ENCODE results near the gene SUV39H2. TPM values are rescaled to one million over a fixed set of nuclear protein-coding genes. Genes with fewer than 3 reads are reported as not detected.
"Not testable (repeated sequence)": the region's sequence is repeated elsewhere in the genome, so short reads cannot be mapped to it uniquely, and the experiment has no call there.

Gene SUV39H2
- total and polyA plus RNA-seq, 7 experiments from 2014 or later = 2.4 to 25.0 (median 6.8) TPM

- Mint-ChIP-seq H3K4me1 (peaks cover 0 to 22% (median 11%) of the 10 kb centered on the region in 7 donors), H3K9me3 (peaks cover 0 to 14% (median 2%) of the 10 kb centered on the region in 11 donors), H3K27ac (peak overlapping the region in 3 of 9 donors; percentile 62 to 78 (median 71)), H3K4me3 (no peak overlapping the region), H3K27me3 (no peaks in the 10 kb centered on the region), H3K36me3 (peaks cover 19 to 28% (median 26%) of the 10 kb centered on the region in 5 donors)
- CTCF ChIA-PET = interaction anchor here (0.5 to 1.2 kb wide), 4 partner anchors 16 to 69 kb away, joined by 3 to 6 read pairs (median 4); no protein-coding TSS in a partner anchor
- ATAC-seq (no peak), DNase-seq (no peak)
- POLR2A ChIA-PET = interaction anchor here (0.7 to 1.2 kb wide), 2 partner anchors 9 to 42 kb away, joined by 3 to 6 read pairs; no protein-coding TSS in a partner anchor
- Histone ChIP-seq H3K27me3 (ENCODE audit: control insufficient read depth in 2 of 2, insufficient read depth in 2 of 2, low read length in 2 of 2) (no peaks in the 10 kb centered on the region), H3K4me3 (ENCODE audit: low read length) (no peak overlapping the region), H3K9me3 (ENCODE audit: control insufficient read depth in 2 of 3, low read length in 3 of 3) (no peaks in the 10 kb centered on the region), H3K4me1 (ENCODE audit: control insufficient read depth in 2 of 2, insufficient read depth in 2 of 2, low read length in 2 of 2) (peaks cover 0 to 4% of the 10 kb centered on the region in 2 donors), H3K27ac (ENCODE audit: low read depth, low read length) (no peak overlapping the region), H3K36me3 (ENCODE audit: control insufficient read depth in 2 of 3, insufficient read depth in 3 of 3, low read length in 3 of 3) (peaks cover 6 to 19% (median 16%) of the 10 kb centered on the region in 3 experiments)
- intact Hi-C loops (cut with micrococcal nuclease) = loop anchor here in 1 of 2 donors (1.0 to 2.0 kb wide), 3 partner anchors 27 to 406 kb away; partner anchors contain the start of genes CDNF, HSPA14, MSANTD7 and SUV39H2
These were observed 26.2 kb downstream of the SUV39H2 start for GRCh38 chr10:14904864-14905263.

- Mint-ChIP-seq H3K27ac (peak overlapping the region; percentile 36 to 85 (median 62)), H3K4me3 (no peak overlapping the region), H3K27me3 (no peaks in the 10 kb centered on the region), H3K9me3 (peaks cover 0 to 14% (median 2%) of the 10 kb centered on the region in 11 donors), H3K4me1 (peaks cover 0 to 26% (median 14%) of the 10 kb centered on the region in 7 donors), H3K36me3 (peaks cover 22 to 37% (median 37%) of the 10 kb centered on the region in 5 donors)
- peak in 7 of 9 donors; percentile 10 to 61 (median 32) for DNase-seq
- ChIA-PET POLR2A (interaction anchor here (0.8 kb wide), 1 partner anchor 199 kb away, joined by 4 read pairs; no protein-coding TSS in a partner anchor), CTCF (interaction anchor here (1.0 to 1.2 kb wide), 2 partner anchors 17 to 68 kb away, joined by 3 to 6 read pairs; no protein-coding TSS in a partner anchor)
- no peaks in the 10 kb centered on the region for H3K27me3 ChIP-seq (ENCODE audit: control insufficient read depth in 2 of 2, insufficient read depth in 2 of 2, low read length in 2 of 2)
- peaks cover 0 to 4% of the 10 kb centered on the region in 2 donors for H3K4me1 ChIP-seq (ENCODE audit: control insufficient read depth in 2 of 2, insufficient read depth in 2 of 2, low read length in 2 of 2)
- peaks cover 6 to 29% (median 17%) of the 10 kb centered on the region in 3 experiments for H3K36me3 ChIP-seq (ENCODE audit: control insufficient read depth in 2 of 3, insufficient read depth in 3 of 3, low read length in 3 of 3)
- intact Hi-C loops (cut with micrococcal nuclease) = loop anchor here in 1 of 2 donors (2.0 kb wide), 1 partner anchor 67 kb away; the partner anchor contains the start of genes CDNF, HSPA14 and MSANTD7
- no peak overlapping the region for H3K4me3 ChIP-seq (ENCODE audit: low read length)
- no peaks in the 10 kb centered on the region for H3K9me3 ChIP-seq (ENCODE audit: control insufficient read depth in 2 of 3, low read length in 3 of 3)
- H3K27ac ChIP-seq (ENCODE audit: low read depth, low read length) = no peak overlapping the region
- peak; percentile 81 for ATAC-seq
These were observed 27.2 kb downstream of the SUV39H2 start for GRCh38 chr10:14905890-14906289.

- Histone ChIP-seq H3K36me3 (ENCODE audit: control insufficient read depth in 2 of 3, insufficient read depth in 3 of 3, low read length in 3 of 3) (peaks cover 6 to 37% (median 22%) of the 10 kb centered on the region in 3 experiments), H3K9me3 (ENCODE audit: control insufficient read depth in 2 of 3, low read length in 3 of 3) (no peaks in the 10 kb centered on the region), H3K4me1 (ENCODE audit: control insufficient read depth in 2 of 2, insufficient read depth in 2 of 2, low read length in 2 of 2) (peaks cover 0 to 4% of the 10 kb centered on the region in 2 donors), H3K27me3 (ENCODE audit: control insufficient read depth in 2 of 2, insufficient read depth in 2 of 2, low read length in 2 of 2) (no peaks in the 10 kb centered on the region), H3K27ac (ENCODE audit: low read depth, low read length) (no peak overlapping the region), H3K4me3 (ENCODE audit: low read length) (no peak overlapping the region)
- ChIA-PET POLR2A (interaction anchor here (0.6 kb wide), 1 partner anchor 28 kb away, joined by 3 read pairs; the partner anchor contains the start of gene SUV39H2), CTCF (interaction anchor here (0.6 kb wide), 2 partner anchors 343 to 449 kb away, joined by 3 to 5 read pairs; no protein-coding TSS in a partner anchor)
- H3K9me3 Mint-ChIP-seq = peaks cover 0 to 14% (median 2%) of the 10 kb centered on the region in 11 donors
- intact Hi-C loops (cut with micrococcal nuclease) = no loop called here
- H3K27me3 Mint-ChIP-seq = no peaks in the 10 kb centered on the region
- H3K4me3 Mint-ChIP-seq = no peak overlapping the region
- ATAC-seq = no peak
- peaks cover 0 to 33% (median 19%) of the 10 kb centered on the region in 7 donors for H3K4me1 Mint-ChIP-seq
- peaks cover 24 to 46% (median 44%) of the 10 kb centered on the region in 5 donors for H3K36me3 Mint-ChIP-seq
- peak overlapping the region in 5 of 9 donors; percentile 9 to 80 (median 62) for H3K27ac Mint-ChIP-seq
- DNase-seq = no peak
These were observed 28.1 kb downstream of the SUV39H2 start for GRCh38 chr10:14906765-14907164.

GRCh38 chr10:14907591-14907990 lies 28.9 kb downstream of the SUV39H2 start:
- H3K4me3 ChIP-seq (ENCODE audit: low read length); ATAC-seq; H3K9me3 ChIP-seq (ENCODE audit: control insufficient read depth in 2 of 3, low read length in 3 of 3); H3K4me3 Mint-ChIP-seq; intact Hi-C loops (cut with micrococcal nuclease); H3K4me1 ChIP-seq (ENCODE audit: control insufficient read depth in 2 of 2, insufficient read depth in 2 of 2, low read length in 2 of 2); DNase-seq; H3K27me3 Mint-ChIP-seq; H3K27ac ChIP-seq (ENCODE audit: low read depth, low read length); H3K27me3 ChIP-seq (ENCODE audit: control insufficient read depth in 2 of 2, insufficient read depth in 2 of 2, low read length in 2 of 2): not testable (repeated sequence)
- Mint-ChIP-seq H3K36me3 (peaks cover 24 to 51% (median 47%) of the 10 kb centered on the region in 5 donors), H3K27ac (peak overlapping the region in 4 of 9 donors; percentile 10 to 80 (median 42)), H3K4me1 (peaks cover 0 to 33% (median 19%) of the 10 kb centered on the region in 7 donors), H3K9me3 (peaks cover 0 to 14% (median 2%) of the 10 kb centered on the region in 11 donors)
- ChIA-PET POLR2A (interaction anchor here (0.6 kb wide), 2 partner anchors 29 to 75 kb away, joined by 3 to 4 read pairs; partner anchors contain the start of gene SUV39H2), CTCF (interaction anchor here (0.6 kb wide), 1 partner anchor 342 kb away, joined by 5 read pairs; no protein-coding TSS in a partner anchor)
- peaks cover 11 to 46% (median 22%) of the 10 kb centered on the region in 3 experiments for H3K36me3 ChIP-seq (ENCODE audit: control insufficient read depth in 2 of 3, insufficient read depth in 3 of 3, low read length in 3 of 3)

GRCh38 chr10:14909101-14909500 lies 30.4 kb downstream of the SUV39H2 start:
- no peaks in the 10 kb centered on the region for H3K27me3 Mint-ChIP-seq
- H3K9me3 ChIP-seq (ENCODE audit: control insufficient read depth in 2 of 3, low read length in 3 of 3) = no peaks in the 10 kb centered on the region
- CTCF ChIA-PET = interaction anchor here (0.8 kb wide), 1 partner anchor 20 kb away, joined by 3 read pairs; no protein-coding TSS in a partner anchor
- peaks cover 0 to 14% (median 2%) of the 10 kb centered on the region in 11 donors for H3K9me3 Mint-ChIP-seq
- POLR2A ChIA-PET = interaction anchor here (1.5 kb wide), 1 partner anchor 10 kb away, joined by 3 read pairs; no protein-coding TSS in a partner anchor
- no peak for DNase-seq
- peak overlapping the region in 2 of 9 donors; percentile 39 to 69 for H3K27ac Mint-ChIP-seq
- peaks cover 0 to 4% of the 10 kb centered on the region in 2 donors for H3K4me1 ChIP-seq (ENCODE audit: control insufficient read depth in 2 of 2, insufficient read depth in 2 of 2, low read length in 2 of 2)
- H3K36me3 ChIP-seq (ENCODE audit: control insufficient read depth in 2 of 3, insufficient read depth in 3 of 3, low read length in 3 of 3) = peaks cover 11 to 51% (median 22%) of the 10 kb centered on the region in 3 experiments
- no peak for ATAC-seq
- no peak overlapping the region for H3K4me3 Mint-ChIP-seq
- peaks cover 34 to 64% (median 59%) of the 10 kb centered on the region in 5 donors for H3K36me3 Mint-ChIP-seq
- H3K27ac ChIP-seq (ENCODE audit: low read depth, low read length) = no peak overlapping the region
- H3K27me3 ChIP-seq (ENCODE audit: control insufficient read depth in 2 of 2, insufficient read depth in 2 of 2, low read length in 2 of 2) = no peaks in the 10 kb centered on the region
- H3K4me1 Mint-ChIP-seq = peaks cover 0 to 33% (median 23%) of the 10 kb centered on the region in 7 donors
- intact Hi-C loops (cut with micrococcal nuclease) = no loop called here
- H3K4me3 ChIP-seq (ENCODE audit: low read length) = no peak overlapping the region

- H3K9me3 Mint-ChIP-seq = peaks cover 0 to 16% (median 2%) of the 10 kb centered on the region in 11 donors
- H3K36me3 Mint-ChIP-seq = peaks cover 35 to 82% (median 72%) of the 10 kb centered on the region in 5 donors
- peak overlapping the region in 6 of 9 donors; percentile 13 to 76 (median 50) for H3K27ac Mint-ChIP-seq
- Histone ChIP-seq H3K36me3 (ENCODE audit: control insufficient read depth in 2 of 3, insufficient read depth in 3 of 3, low read length in 3 of 3) (peaks cover 16 to 51% (median 22%) of the 10 kb centered on the region in 3 experiments), H3K4me3 (ENCODE audit: low read length) (no peak overlapping the region), H3K27me3 (ENCODE audit: control insufficient read depth in 2 of 2, insufficient read depth in 2 of 2, low read length in 2 of 2) (no peaks in the 10 kb centered on the region), H3K27ac (ENCODE audit: low read depth, low read length) (no peak overlapping the region), H3K9me3 (ENCODE audit: control insufficient read depth in 2 of 3, low read length in 3 of 3) (no peaks in the 10 kb centered on the region), H3K4me1 (ENCODE audit: control insufficient read depth in 2 of 2, insufficient read depth in 2 of 2, low read length in 2 of 2) (peaks cover 0 to 3% of the 10 kb centered on the region in 2 donors)
- POLR2A ChIA-PET = no interaction called here
- CTCF ChIA-PET = no interaction called here
- intact Hi-C loops (cut with micrococcal nuclease) = no loop called here
- ATAC-seq (no peak), DNase-seq (no peak)
- H3K4me3 Mint-ChIP-seq = no peak overlapping the region
- peaks cover 3 to 35% (median 30%) of the 10 kb centered on the region in 7 donors for H3K4me1 Mint-ChIP-seq
- H3K27me3 Mint-ChIP-seq = no peaks in the 10 kb centered on the region
These were observed 32.3 kb downstream of the SUV39H2 start for GRCh38 chr10:14910953-14911352.
